ENCODE data around the gene PEAK1. TPM values are rescaled to one million over a fixed set of nuclear protein-coding genes. Genes with fewer than 3 reads are reported as not detected.

Gene PEAK1
- total and polyA plus RNA-seq, 2 experiments from 2014 or later: 7.8 to 34.1 TPM

DNA sequence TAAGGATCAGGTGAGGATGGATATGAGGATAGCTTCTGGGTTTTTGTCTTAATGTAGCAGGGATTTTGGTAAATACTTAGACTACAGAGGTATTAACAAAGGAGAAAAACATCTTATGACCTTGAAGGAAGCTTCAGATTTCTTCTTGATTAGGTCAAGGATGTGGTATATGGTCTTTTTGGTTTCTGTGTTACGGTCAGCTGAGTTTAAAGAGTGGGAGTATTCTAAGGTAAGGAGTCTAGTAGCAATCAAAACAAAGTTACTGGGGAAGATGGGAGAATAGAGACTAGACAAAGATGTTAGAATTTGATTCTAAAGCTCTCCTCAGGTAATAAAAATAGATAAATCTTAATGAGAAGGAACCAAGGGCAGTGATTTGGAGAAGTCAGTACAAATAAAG is 7.0 kb upstream of the PEAK1 start:
- Mint-ChIP-seq H3K36me3 (ENCODE audit: low read depth) (no peaks in the 10 kb centered on the region), H3K9me3 (no peaks in the 10 kb centered on the region), H3K4me3 (no peak overlapping the region), H3K27me3 (ENCODE audit: insufficient read depth, low read depth, poor library complexity) (no peaks in the 10 kb centered on the region), H3K27ac (no peak overlapping the region), H3K4me1 (peaks cover 32% of the 10 kb centered on the region)
- peaks cover 91% of the 10 kb centered on the region for H3K79me2 ChIP-seq (replicated peaks; ENCODE audit: insufficient read depth)
- TF ChIP-seq, protein P1, sequence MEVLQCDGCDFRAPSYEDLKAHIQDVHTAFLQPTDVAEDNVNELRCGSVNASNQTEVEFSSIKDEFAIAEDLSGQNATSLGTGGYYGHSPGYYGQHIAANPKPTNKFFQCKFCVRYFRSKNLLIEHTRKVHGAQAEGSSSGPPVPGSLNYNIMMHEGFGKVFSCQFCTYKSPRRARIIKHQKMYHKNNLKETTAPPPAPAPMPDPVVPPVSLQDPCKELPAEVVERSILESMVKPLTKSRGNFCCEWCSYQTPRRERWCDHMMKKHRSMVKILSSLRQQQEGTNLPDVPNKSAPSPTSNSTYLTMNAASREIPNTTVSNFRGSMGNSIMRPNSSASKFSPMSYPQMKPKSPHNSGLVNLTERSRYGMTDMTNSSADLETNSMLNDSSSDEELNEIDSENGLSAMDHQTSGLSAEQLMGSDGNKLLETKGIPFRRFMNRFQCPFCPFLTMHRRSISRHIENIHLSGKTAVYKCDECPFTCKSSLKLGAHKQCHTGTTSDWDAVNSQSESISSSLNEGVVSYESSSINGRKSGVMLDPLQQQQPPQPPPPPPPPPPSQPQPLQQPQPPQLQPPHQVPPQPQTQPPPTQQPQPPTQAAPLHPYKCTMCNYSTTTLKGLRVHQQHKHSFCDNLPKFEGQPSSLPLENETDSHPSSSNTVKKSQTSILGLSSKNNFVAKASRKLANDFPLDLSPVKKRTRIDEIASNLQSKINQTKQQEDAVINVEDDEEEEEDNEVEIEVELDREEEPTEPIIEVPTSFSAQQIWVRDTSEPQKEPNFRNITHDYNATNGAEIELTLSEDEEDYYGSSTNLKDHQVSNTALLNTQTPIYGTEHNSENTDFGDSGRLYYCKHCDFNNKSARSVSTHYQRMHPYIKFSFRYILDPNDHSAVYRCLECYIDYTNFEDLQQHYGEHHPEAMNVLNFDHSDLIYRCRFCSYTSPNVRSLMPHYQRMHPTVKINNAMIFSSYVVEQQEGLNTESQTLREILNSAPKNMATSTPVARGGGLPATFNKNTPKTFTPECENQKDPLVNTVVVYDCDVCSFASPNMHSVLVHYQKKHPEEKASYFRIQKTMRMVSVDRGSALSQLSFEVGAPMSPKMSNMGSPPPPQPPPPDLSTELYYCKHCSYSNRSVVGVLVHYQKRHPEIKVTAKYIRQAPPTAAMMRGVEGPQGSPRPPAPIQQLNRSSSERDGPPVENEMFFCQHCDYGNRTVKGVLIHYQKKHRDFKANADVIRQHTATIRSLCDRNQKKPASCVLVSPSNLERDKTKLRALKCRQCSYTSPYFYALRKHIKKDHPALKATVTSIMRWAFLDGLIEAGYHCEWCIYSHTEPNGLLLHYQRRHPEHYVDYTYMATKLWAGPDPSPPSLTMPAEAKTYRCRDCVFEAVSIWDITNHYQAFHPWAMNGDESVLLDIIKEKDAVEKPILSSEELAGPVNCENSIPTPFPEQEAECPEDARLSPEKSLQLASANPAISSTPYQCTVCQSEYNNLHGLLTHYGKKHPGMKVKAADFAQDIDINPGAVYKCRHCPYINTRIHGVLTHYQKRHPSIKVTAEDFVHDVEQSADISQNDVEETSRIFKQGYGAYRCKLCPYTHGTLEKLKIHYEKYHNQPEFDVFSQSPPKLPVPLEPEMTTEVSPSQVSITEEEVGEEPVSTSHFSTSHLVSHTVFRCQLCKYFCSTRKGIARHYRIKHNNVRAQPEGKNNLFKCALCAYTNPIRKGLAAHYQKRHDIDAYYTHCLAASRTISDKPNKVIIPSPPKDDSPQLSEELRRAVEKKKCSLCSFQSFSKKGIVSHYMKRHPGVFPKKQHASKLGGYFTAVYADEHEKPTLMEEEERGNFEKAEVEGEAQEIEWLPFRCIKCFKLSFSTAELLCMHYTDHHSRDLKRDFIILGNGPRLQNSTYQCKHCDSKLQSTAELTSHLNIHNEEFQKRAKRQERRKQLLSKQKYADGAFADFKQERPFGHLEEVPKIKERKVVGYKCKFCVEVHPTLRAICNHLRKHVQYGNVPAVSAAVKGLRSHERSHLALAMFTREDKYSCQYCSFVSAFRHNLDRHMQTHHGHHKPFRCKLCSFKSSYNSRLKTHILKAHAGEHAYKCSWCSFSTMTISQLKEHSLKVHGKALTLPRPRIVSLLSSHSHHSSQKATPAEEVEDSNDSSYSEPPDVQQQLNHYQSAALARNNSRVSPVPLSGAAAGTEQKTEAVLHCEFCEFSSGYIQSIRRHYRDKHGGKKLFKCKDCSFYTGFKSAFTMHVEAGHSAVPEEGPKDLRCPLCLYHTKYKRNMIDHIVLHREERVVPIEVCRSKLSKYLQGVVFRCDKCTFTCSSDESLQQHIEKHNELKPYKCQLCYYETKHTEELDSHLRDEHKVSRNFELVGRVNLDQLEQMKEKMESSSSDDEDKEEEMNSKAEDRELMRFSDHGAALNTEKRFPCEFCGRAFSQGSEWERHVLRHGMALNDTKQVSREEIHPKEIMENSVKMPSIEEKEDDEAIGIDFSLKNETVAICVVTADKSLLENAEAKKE (CRISPR knock-in tag; IDR thresholded peaks at IDR 0.05): no peak
- TF ChIP-seq JUNB (IDR thresholded peaks at IDR 0.05; ENCODE audit: unreplicated experiment) (no peak), EZH2 (IDR thresholded peaks at IDR 0.05; ENCODE audit: low read depth, unreplicated experiment) (no peak), CREB1 (CRISPR knock-in tag; IDR thresholded peaks at IDR 0.05; ENCODE audit: low read depth) (no peak), STAT1 (IDR thresholded peaks at IDR 0.05; ENCODE audit: unreplicated experiment) (no peak), ZNF331 (CRISPR knock-in tag; IDR thresholded peaks at IDR 0.05; ENCODE audit: low read depth) (no peak), EZH2phosphoT487 (IDR thresholded peaks at IDR 0.05; ENCODE audit: unreplicated experiment) (no peak), NANOG (IDR thresholded peaks at IDR 0.05; ENCODE audit: borderline replicate concordance) (no peak), POLR2AphosphoS5 (IDR thresholded peaks at IDR 0.05; ENCODE audit: low read depth) (no peak), ZNF114 (CRISPR knock-in tag; IDR thresholded peaks at IDR 0.05) (no peak)
- TF ChIP-seq, protein P2, sequence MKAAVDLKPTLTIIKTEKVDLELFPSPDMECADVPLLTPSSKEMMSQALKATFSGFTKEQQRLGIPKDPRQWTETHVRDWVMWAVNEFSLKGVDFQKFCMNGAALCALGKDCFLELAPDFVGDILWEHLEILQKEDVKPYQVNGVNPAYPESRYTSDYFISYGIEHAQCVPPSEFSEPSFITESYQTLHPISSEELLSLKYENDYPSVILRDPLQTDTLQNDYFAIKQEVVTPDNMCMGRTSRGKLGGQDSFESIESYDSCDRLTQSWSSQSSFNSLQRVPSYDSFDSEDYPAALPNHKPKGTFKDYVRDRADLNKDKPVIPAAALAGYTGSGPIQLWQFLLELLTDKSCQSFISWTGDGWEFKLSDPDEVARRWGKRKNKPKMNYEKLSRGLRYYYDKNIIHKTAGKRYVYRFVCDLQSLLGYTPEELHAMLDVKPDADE (IDR thresholded peaks at IDR 0.05): no peak
- TF ChIP-seq, protein P3, sequence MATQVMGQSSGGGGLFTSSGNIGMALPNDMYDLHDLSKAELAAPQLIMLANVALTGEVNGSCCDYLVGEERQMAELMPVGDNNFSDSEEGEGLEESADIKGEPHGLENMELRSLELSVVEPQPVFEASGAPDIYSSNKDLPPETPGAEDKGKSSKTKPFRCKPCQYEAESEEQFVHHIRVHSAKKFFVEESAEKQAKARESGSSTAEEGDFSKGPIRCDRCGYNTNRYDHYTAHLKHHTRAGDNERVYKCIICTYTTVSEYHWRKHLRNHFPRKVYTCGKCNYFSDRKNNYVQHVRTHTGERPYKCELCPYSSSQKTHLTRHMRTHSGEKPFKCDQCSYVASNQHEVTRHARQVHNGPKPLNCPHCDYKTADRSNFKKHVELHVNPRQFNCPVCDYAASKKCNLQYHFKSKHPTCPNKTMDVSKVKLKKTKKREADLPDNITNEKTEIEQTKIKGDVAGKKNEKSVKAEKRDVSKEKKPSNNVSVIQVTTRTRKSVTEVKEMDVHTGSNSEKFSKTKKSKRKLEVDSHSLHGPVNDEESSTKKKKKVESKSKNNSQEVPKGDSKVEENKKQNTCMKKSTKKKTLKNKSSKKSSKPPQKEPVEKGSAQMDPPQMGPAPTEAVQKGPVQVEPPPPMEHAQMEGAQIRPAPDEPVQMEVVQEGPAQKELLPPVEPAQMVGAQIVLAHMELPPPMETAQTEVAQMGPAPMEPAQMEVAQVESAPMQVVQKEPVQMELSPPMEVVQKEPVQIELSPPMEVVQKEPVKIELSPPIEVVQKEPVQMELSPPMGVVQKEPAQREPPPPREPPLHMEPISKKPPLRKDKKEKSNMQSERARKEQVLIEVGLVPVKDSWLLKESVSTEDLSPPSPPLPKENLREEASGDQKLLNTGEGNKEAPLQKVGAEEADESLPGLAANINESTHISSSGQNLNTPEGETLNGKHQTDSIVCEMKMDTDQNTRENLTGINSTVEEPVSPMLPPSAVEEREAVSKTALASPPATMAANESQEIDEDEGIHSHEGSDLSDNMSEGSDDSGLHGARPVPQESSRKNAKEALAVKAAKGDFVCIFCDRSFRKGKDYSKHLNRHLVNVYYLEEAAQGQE (IDR thresholded peaks at IDR 0.05; ENCODE audit: unreplicated experiment): no peak
- TF ChIP-seq, protein P4, sequence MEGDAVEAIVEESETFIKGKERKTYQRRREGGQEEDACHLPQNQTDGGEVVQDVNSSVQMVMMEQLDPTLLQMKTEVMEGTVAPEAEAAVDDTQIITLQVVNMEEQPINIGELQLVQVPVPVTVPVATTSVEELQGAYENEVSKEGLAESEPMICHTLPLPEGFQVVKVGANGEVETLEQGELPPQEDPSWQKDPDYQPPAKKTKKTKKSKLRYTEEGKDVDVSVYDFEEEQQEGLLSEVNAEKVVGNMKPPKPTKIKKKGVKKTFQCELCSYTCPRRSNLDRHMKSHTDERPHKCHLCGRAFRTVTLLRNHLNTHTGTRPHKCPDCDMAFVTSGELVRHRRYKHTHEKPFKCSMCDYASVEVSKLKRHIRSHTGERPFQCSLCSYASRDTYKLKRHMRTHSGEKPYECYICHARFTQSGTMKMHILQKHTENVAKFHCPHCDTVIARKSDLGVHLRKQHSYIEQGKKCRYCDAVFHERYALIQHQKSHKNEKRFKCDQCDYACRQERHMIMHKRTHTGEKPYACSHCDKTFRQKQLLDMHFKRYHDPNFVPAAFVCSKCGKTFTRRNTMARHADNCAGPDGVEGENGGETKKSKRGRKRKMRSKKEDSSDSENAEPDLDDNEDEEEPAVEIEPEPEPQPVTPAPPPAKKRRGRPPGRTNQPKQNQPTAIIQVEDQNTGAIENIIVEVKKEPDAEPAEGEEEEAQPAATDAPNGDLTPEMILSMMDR (conservative IDR thresholded peaks at IDR 0.05; ENCODE audit: low read depth in 2 of 2): no peak
- no peak overlapping the region for H3K27ac ChIP-seq (ENCODE audit: low read depth)
- no peak overlapping the region for H3K4me3 ChIP-seq
- peaks cover 13% of the 10 kb centered on the region; the same call in 1 of the 2 replicates for H4K20me1 ChIP-seq (replicated peaks; ENCODE audit: insufficient read depth)
- H3K36me3 ChIP-seq (ENCODE audit: insufficient read depth): no peaks in the 10 kb centered on the region
- no peaks in the 10 kb centered on the region for H3F3A ChIP-seq (replicated peaks; ENCODE audit: low read depth)
- no peak overlapping the region for H3K4me2 ChIP-seq
- ATAC-seq (no peak), DNase-seq (ENCODE audit: low spot score) (no peak)
- H2AFZ ChIP-seq: no peak overlapping the region
- no peaks in the 10 kb centered on the region for H3K27me3 ChIP-seq (ENCODE audit: insufficient read depth)
- peaks cover 12% of the 10 kb centered on the region for H3K4me1 ChIP-seq (ENCODE audit: insufficient read depth)
- no peaks in the 10 kb centered on the region for H3K9me2 ChIP-seq (ENCODE audit: insufficient read depth)
